Transverse colon (tissue), 4 donors: ENCODE measurements around the gene CRHR2. TPM values are rescaled to one million over a fixed set of nuclear protein-coding genes. Genes with fewer than 3 reads are reported as not detected.

ENCODE experiments used
- DNase-seq: peaks from one replicate; pipeline ENCODE4 v3.0.0-alpha.2; 2019
- H3K27ac ChIP-seq, 4 donors: fragments of 200-600 bp; sonication (generic); 2 replicates each; pipeline ENCODE4 v1.5.1; 2016 to 2018; ENCODE audit warnings: inconsistent platforms in 4 of 4
- H3K27me3 ChIP-seq: fragments of 200-600 bp; sonication (generic); 2 replicates; pipeline ENCODE4 v1.5.1; 2017; ENCODE audit warnings: inconsistent platforms
- H3K36me3 ChIP-seq, 4 donors: fragments of 200-600 bp; sonication (generic); 2 replicates each; pipeline ENCODE4 v1.5.1; 2017 to 2019; ENCODE audit warnings: inconsistent platforms in 4 of 4
- H3K4me1 ChIP-seq, 4 donors: fragments of 200-600 bp; sonication (generic); 2 replicates each; pipeline ENCODE4 v1.5.1; 2017 to 2020; ENCODE audit warnings: inconsistent platforms in 4 of 4
- H3K4me3 ChIP-seq, 4 donors: fragments of 200-600 bp; sonication (generic); 1 replicate in 1 of 4; 2 replicates in 3 of 4; pipeline versions ENCODE4 v1.5.1 to v1.6.1; 2017 to 2019; ENCODE audit warnings: inconsistent platforms in 4 of 4
- H3K9me3 ChIP-seq, 2 donors: fragments of 200-600 bp; sonication (generic); 2 replicates each; pipeline ENCODE4 v1.5.1; 2017 to 2019; ENCODE audit warnings: inconsistent platforms in 2 of 2
- CTCF ChIP-seq, 5 experiments: fragments of 200-600 bp in 3 of 5; fragments of 450-650 bp in 2 of 5; sonication (generic) in 3 of 5; IDR thresholded peaks; 1 replicate in 2 of 5; 2 replicates in 3 of 5; pipeline ENCODE4 v1.5.1; 2016 to 2017; ENCODE audit warnings: antibody characterized with exemption in 5 of 5, inconsistent platforms in 3 of 5, mild to moderate bottlenecking in 2 of 5, moderate library complexity in 1 of 5
- EP300 ChIP-seq: sonication (generic); formaldehyde crosslinking; IDR thresholded peaks from one replicate; pipeline ENCODE4 v1.6.1; 2017; ENCODE audit warnings: antibody characterized with exemption, low read depth
- POLR2A ChIP-seq: fragments of 450-650 bp; IDR thresholded peaks from one replicate; pipeline ENCODE4 v1.6.1; 2016; ENCODE audit warnings: antibody characterized with exemption, mild to moderate bottlenecking, moderate library complexity
- POLR2AphosphoS5 ChIP-seq, 3 donors: sonication (generic); formaldehyde crosslinking; IDR thresholded peaks; one replicate each; pipeline ENCODE4 v1.6.1; 2016; ENCODE audit warnings: antibody characterized with exemption in 3 of 3
- WGBS, 2 donors: methylation state at CpG; one replicate each; pipeline ENCODE4 v1.1.5; 2018; ENCODE audit warnings: low coverage in 1 of 2; 5-methylcytosine and 5-hydroxymethylcytosine counted together
- in situ Hi-C, 4 donors: fragments of 200-750 bp; cut with MboI; loops; one replicate each; pipeline versions ENCODE4 v1.15.0 to v1.15.1; 2017; ENCODE audit warnings: low sequenced_read_pairs in 3 of 4, low pct_ligation_motif_present in 1 of 4, low pct_unique_long_range_greater_than_20kb in 1 of 4
- intact Hi-C: fragments of 100-400 bp; cut with DNase I; formaldehyde crosslinking; loops from one replicate; pipeline ENCODE4 v1.15.1; 2023; ENCODE audit warnings: low total_unique reads
- total RNA-seq, 4 donors: library from RNA; depleted of rRNA; stranded (reverse); fragments of >200 nt; gene quantifications; one replicate each; pipeline ENCODE4 v1.1.0, GENCODE V29; 2016

CRHR2 gene
- total RNA-seq, 4 donors from 2014 or later: not detected

GRCh38 chr7:30729642-30730041, 47.4 kb upstream of the CRHR2 start:
- in situ Hi-C loops (loop anchor here in 1 of 4 donors (25.0 kb wide), 1 partner anchor 567 kb away; no protein-coding TSS in a partner anchor), intact Hi-C loops (no loop called here)
- Histone ChIP-seq H3K4me3 (no peak overlapping the region), H3K36me3 (no peaks in the 10 kb centered on the region), H3K9me3 (no peaks in the 10 kb centered on the region), H3K27me3 (no peaks in the 10 kb centered on the region), H3K4me1 (no peaks in the 10 kb centered on the region), H3K27ac (no peak overlapping the region)
- 83 to 92% methylated on average over 1 to 2 of the region's 2 CpGs for WGBS, 2 donors
- DNase-seq: no peak
- TF ChIP-seq CTCF (IDR thresholded peaks at IDR 0.05) (no peak), EP300 (no peak), POLR2A (no peak), POLR2AphosphoS5 (IDR thresholded peaks at IDR 0.05) (no peak)

- Histone ChIP-seq H3K9me3 (no peaks in the 10 kb centered on the region), H3K27ac (no peak overlapping the region), H3K27me3 (no peaks in the 10 kb centered on the region), H3K4me3 (no peak overlapping the region), H3K36me3 (no peaks in the 10 kb centered on the region), H3K4me1 (no peaks in the 10 kb centered on the region)
- intact Hi-C loops: no loop called here
- 78 to 86% methylated on average over 6 of the region's 6 CpGs for WGBS, 2 donors
- DNase-seq: no peak
- in situ Hi-C loops: loop anchor here in 1 of 4 donors (25.0 kb wide), 1 partner anchor 566 kb away; no protein-coding TSS in a partner anchor
- TF ChIP-seq CTCF (IDR thresholded peaks at IDR 0.05): no peak
- TF ChIP-seq POLR2A: no peak
- TF ChIP-seq POLR2AphosphoS5 (IDR thresholded peaks at IDR 0.05): no peak
- TF ChIP-seq EP300: no peak
Observed at GRCh38 chr7:30728591-30729100, 46.4 kb upstream of the CRHR2 start.

- Histone ChIP-seq H3K4me3 (no peak overlapping the region), H3K36me3 (no peaks in the 10 kb centered on the region), H3K27ac (peak overlapping the region in 1 of 4 donors; percentile 8), H3K9me3 (no peaks in the 10 kb centered on the region), H3K27me3 (no peaks in the 10 kb centered on the region), H3K4me1 (no peaks in the 10 kb centered on the region)
- in situ Hi-C loops (loop anchor here in 1 of 4 donors (25.0 kb wide), 1 partner anchor 565 kb away; no protein-coding TSS in a partner anchor), intact Hi-C loops (no loop called here)
- TF ChIP-seq EP300 (no peak), POLR2A (no peak), CTCF (IDR thresholded peaks at IDR 0.05) (no peak), POLR2AphosphoS5 (IDR thresholded peaks at IDR 0.05) (no peak)
- WGBS, 2 donors: 56 to 59% methylated on average over 5 to 8 of the region's 8 CpGs
- DNase-seq: peak; percentile 27
Observed at GRCh38 chr7:30727061-30727945, 45.0 kb upstream of the CRHR2 start.

- in situ Hi-C loops (loop anchor here in 1 of 4 donors (25.0 kb wide), 1 partner anchor 564 kb away; no protein-coding TSS in a partner anchor), intact Hi-C loops (no loop called here)
- no peaks in the 10 kb centered on the region for H3K4me1 ChIP-seq
- DNase-seq: no peak
- peak overlapping the region in 1 of 4 donors; percentile 8 for H3K27ac ChIP-seq
- no peaks in the 10 kb centered on the region for H3K27me3 ChIP-seq
- TF ChIP-seq CTCF (IDR thresholded peaks at IDR 0.05): no peak
- TF ChIP-seq EP300: no peak
- TF ChIP-seq POLR2A: no peak
- TF ChIP-seq POLR2AphosphoS5 (IDR thresholded peaks at IDR 0.05): no peak
- H3K36me3 ChIP-seq: no peaks in the 10 kb centered on the region
- no peak overlapping the region for H3K4me3 ChIP-seq
- 96% methylated on average over 7 of the region's 7 CpGs; no CpG with 5 or more reads in 1 of the 2 donors for WGBS, 2 donors
- H3K9me3 ChIP-seq: no peaks in the 10 kb centered on the region
Observed at GRCh38 chr7:30726296-30727006, 44.2 kb upstream of the CRHR2 start.
